WTC11 (cell line): ENCODE data around the gene RYR2.

Experiments used
- ETV6 ChIP-seq: sonication (generic); formaldehyde crosslinking; IDR thresholded peaks from 2 replicates; pipeline ENCODE4 v1.8.1; 2022; ENCODE audit warnings: mild to moderate bottlenecking, missing genetic modification reagents
- TEAD1 ChIP-seq: sonication (generic); formaldehyde crosslinking; IDR thresholded peaks from 2 replicates; pipeline ENCODE4 v1.8.0; 2022; ENCODE audit warnings: mild to moderate bottlenecking, missing genetic modification reagents
- TF ChIP-seq, protein P1 (sequence below): sonication (generic); formaldehyde crosslinking; IDR thresholded peaks from 2 replicates; pipeline ENCODE4 v1.8.1; 2023; ENCODE audit warnings: mild to moderate bottlenecking, missing genetic modification reagents, moderate library complexity
- TF ChIP-seq, protein P2 (sequence below): sonication (generic); formaldehyde crosslinking; IDR thresholded peaks from 2 replicates; pipeline ENCODE4 v1.8.0; 2022; ENCODE audit warnings: missing genetic modification reagents

DNA sequence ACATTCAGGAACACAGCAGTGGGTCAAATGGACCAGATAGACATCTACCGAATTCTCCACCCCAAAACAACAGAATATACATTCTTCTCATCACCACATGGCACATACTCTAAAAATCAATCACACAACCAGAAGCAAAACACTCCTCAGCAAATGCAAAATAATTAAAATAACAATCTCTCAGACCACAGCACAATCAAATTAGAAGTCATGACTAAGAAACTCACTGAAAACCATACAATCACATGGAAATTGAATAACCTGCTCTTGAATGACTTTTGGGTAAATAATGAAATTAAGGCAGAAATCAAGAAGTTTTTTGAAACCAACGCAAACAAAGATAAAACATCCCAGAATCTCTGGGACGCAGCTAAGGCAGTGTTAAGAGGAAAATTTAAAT is 799.5 kb downstream of the RYR2 start:
- TF ChIP-seq, protein P1, sequence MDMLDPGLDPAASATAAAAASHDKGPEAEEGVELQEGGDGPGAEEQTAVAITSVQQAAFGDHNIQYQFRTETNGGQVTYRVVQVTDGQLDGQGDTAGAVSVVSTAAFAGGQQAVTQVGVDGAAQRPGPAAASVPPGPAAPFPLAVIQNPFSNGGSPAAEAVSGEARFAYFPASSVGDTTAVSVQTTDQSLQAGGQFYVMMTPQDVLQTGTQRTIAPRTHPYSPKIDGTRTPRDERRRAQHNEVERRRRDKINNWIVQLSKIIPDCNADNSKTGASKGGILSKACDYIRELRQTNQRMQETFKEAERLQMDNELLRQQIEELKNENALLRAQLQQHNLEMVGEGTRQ, result no peak
- no peak for TF ChIP-seq ETV6
- TF ChIP-seq, protein P2, sequence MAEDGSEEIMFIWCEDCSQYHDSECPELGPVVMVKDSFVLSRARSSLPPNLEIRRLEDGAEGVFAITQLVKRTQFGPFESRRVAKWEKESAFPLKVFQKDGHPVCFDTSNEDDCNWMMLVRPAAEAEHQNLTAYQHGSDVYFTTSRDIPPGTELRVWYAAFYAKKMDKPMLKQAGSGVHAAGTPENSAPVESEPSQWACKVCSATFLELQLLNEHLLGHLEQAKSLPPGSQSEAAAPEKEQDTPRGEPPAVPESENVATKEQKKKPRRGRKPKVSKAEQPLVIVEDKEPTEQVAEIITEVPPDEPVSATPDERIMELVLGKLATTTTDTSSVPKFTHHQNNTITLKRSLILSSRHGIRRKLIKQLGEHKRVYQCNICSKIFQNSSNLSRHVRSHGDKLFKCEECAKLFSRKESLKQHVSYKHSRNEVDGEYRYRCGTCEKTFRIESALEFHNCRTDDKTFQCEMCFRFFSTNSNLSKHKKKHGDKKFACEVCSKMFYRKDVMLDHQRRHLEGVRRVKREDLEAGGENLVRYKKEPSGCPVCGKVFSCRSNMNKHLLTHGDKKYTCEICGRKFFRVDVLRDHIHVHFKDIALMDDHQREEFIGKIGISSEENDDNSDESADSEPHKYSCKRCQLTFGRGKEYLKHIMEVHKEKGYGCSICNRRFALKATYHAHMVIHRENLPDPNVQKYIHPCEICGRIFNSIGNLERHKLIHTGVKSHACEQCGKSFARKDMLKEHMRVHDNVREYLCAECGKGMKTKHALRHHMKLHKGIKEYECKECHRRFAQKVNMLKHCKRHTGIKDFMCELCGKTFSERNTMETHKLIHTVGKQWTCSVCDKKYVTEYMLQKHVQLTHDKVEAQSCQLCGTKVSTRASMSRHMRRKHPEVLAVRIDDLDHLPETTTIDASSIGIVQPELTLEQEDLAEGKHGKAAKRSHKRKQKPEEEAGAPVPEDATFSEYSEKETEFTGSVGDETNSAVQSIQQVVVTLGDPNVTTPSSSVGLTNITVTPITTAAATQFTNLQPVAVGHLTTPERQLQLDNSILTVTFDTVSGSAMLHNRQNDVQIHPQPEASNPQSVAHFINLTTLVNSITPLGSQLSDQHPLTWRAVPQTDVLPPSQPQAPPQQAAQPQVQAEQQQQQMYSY (CRISPR knock-in tag), result no peak
- TF ChIP-seq TEAD1, result no peak
